Right atrium auricular region (tissue), 2 donors: ENCODE results near the gene THYN1. TPM values are rescaled to one million over a fixed set of nuclear protein-coding genes. Genes with fewer than 3 reads are reported as not detected.

Experiments used
- DNase-seq: peaks from one replicate; pipeline ENCODE4 v3.0.0-alpha.2; 2019; ENCODE audit warnings: low spot score
- H3K27ac ChIP-seq, 2 donors: fragments of 200-600 bp; sonication (generic); 1 replicate in 1 of 2; 2 replicates in 1 of 2; pipeline ENCODE4 v1.5.1; 2016 to 2019
- H3K27me3 ChIP-seq, 2 donors: fragments of 200-600 bp; sonication (generic); one replicate each; pipeline versions ENCODE4 v1.5.1 to v1.6.0; 2017 to 2019
- H3K36me3 ChIP-seq: fragments of 200-600 bp; sonication (generic); one replicate; pipeline ENCODE4 v1.5.1; 2016
- H3K4me1 ChIP-seq, 2 donors: fragments of 200-600 bp; sonication (generic); one replicate each; pipeline versions ENCODE4 v1.5.1 to v1.6.0; 2017 to 2019
- H3K4me3 ChIP-seq, 2 donors: fragments of 200-600 bp; sonication (generic); 1 replicate in 1 of 2; 2 replicates in 1 of 2; pipeline ENCODE4 v1.5.1; 2017 to 2019; ENCODE audit warnings: mild to moderate bottlenecking in 1 of 2, moderate library complexity in 1 of 2
- H3K9me3 ChIP-seq, 2 donors: fragments of 200-600 bp; sonication (generic); one replicate each; pipeline ENCODE4 v1.5.1; 2019
- total RNA-seq, 2 donors: library from RNA; depleted of rRNA; stranded (reverse); fragments of >200 nt; gene quantifications; one replicate each; pipeline ENCODE4 v1.1.0, GENCODE V29; 2016
- TF ChIP-seq, protein P1 (sequence below), 2 donors: fragments of 200-600 bp; sonication (generic); IDR thresholded peaks; one replicate each; pipeline ENCODE4 v1.5.1; 2019; ENCODE audit warnings: antibody characterized with exemption in 2 of 2

The THYN1 gene
- total RNA-seq, 2 donors from 2014 or later: 35.8 to 47.1 TPM

- no peak overlapping the region for H3K27ac ChIP-seq
- no peaks in the 10 kb centered on the region for H3K9me3 ChIP-seq
- H3K4me3 ChIP-seq: peak overlapping the region in 1 of 2 donors; percentile 42
- TF ChIP-seq, protein P1, sequence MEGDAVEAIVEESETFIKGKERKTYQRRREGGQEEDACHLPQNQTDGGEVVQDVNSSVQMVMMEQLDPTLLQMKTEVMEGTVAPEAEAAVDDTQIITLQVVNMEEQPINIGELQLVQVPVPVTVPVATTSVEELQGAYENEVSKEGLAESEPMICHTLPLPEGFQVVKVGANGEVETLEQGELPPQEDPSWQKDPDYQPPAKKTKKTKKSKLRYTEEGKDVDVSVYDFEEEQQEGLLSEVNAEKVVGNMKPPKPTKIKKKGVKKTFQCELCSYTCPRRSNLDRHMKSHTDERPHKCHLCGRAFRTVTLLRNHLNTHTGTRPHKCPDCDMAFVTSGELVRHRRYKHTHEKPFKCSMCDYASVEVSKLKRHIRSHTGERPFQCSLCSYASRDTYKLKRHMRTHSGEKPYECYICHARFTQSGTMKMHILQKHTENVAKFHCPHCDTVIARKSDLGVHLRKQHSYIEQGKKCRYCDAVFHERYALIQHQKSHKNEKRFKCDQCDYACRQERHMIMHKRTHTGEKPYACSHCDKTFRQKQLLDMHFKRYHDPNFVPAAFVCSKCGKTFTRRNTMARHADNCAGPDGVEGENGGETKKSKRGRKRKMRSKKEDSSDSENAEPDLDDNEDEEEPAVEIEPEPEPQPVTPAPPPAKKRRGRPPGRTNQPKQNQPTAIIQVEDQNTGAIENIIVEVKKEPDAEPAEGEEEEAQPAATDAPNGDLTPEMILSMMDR (IDR thresholded peaks at IDR 0.05): no peak
- no peaks in the 10 kb centered on the region for H3K36me3 ChIP-seq
- DNase-seq: no peak
- peaks cover 0 to 22% of the 10 kb centered on the region in 2 donors for H3K4me1 ChIP-seq
- peaks cover 33 to 44% of the 10 kb centered on the region in 2 donors for H3K27me3 ChIP-seq
Observed at GRCh38 chr11:134276396-134277182, 23.4 kb upstream of the THYN1 start.

DNA sequence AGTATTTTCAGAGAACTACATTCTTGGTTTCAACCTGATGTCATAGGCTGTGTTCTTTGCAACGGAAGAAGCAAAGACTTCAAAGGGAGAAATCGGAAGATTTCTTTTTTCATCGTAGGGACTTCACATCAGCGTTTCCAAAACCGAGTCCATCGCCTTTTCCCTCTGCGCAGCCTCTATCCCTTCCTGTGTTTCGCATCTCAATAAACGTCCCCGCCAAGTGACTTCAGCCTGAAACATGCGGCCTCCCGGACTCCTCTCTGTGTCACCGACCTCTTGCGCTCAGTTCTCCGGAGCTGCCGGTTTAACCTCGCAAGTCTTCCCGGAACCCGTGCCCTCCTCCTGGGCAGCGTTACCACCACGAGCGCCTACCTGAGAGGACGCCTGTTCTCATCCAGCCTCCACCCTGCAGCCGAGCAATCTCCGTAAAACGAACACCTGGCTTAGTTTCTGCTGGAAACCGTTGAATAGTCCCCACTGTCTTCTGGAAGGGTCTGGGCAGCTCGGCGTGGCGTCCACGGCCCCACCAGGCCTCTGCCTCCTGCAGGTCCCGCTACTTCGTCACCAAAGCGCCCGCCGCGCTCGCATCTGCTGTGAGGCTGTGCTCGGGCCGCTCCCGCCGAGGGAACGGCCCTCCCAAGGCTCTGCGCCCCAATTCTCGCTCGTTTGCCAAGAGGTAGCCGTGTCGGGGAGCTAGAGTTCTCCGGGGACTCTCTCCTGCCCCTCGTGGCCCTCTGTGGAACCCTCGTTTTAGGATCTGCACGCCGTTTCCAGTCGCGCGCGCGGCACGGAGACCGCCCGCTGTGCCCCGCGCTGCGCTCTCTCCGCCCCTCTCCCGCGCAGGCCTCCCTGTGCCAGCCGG is 22.6 kb upstream of the THYN1 start, which contains the start of gene GLB1L3:
Gene GLB1L3, plus strand, starts transcription at position 846 of the 862 bp plus-strand sequence. CDS start 362 bp downstream, outside the sequence.
- Histone ChIP-seq H3K9me3 (no peaks in the 10 kb centered on the region), H3K36me3 (no peaks in the 10 kb centered on the region), H3K27ac (no peak within 1 kb of the TSS), H3K4me3 (peak within 1 kb of the TSS; percentile 15 to 42), H3K27me3 (peaks cover 33 to 44% of the 10 kb centered on the region in 2 donors), H3K4me1 (peaks cover 0 to 22% of the 10 kb centered on the region in 2 donors)
- TF ChIP-seq, protein P1 (IDR thresholded peaks at IDR 0.05): no peak
- DNase-seq: no peak

GRCh38 chr11:134275188-134275533 is 22.0 kb upstream of the THYN1 start:
- Histone ChIP-seq H3K27ac (no peak overlapping the region), H3K36me3 (no peaks in the 10 kb centered on the region), H3K9me3 (no peaks in the 10 kb centered on the region), H3K27me3 (peaks cover 33 to 44% of the 10 kb centered on the region in 2 donors), H3K4me1 (peaks cover 0 to 22% of the 10 kb centered on the region in 2 donors), H3K4me3 (no peak overlapping the region)
- TF ChIP-seq, protein P1 (IDR thresholded peaks at IDR 0.05): no peak
- no peak for DNase-seq

- no peak for DNase-seq
- no peaks in the 10 kb centered on the region for H3K9me3 ChIP-seq
- TF ChIP-seq, protein P1 (IDR thresholded peaks at IDR 0.05): no peak
- H3K27me3 ChIP-seq: peaks cover 33 to 44% of the 10 kb centered on the region in 2 donors
- H3K4me1 ChIP-seq: peaks cover 0 to 22% of the 10 kb centered on the region in 2 donors
- no peaks in the 10 kb centered on the region for H3K36me3 ChIP-seq
- H3K27ac ChIP-seq: no peak overlapping the region
- H3K4me3 ChIP-seq: no peak overlapping the region
Observed at GRCh38 chr11:134273317-134273712, 20.2 kb upstream of the THYN1 start.

- Histone ChIP-seq H3K4me3 (no peak overlapping the region), H3K9me3 (no peaks in the 10 kb centered on the region), H3K27me3 (peaks cover 30 to 44% of the 10 kb centered on the region in 2 donors), H3K27ac (no peak overlapping the region), H3K36me3 (no peaks in the 10 kb centered on the region), H3K4me1 (peaks cover 0 to 22% of the 10 kb centered on the region in 2 donors)
- TF ChIP-seq, protein P1 (IDR thresholded peaks at IDR 0.05): no peak
- DNase-seq: peak; percentile 67
Observed at GRCh38 chr11:134272381-134273316, 19.5 kb upstream of the THYN1 start.
